T-helper 9 cell (primary cell): Measurements from ENCODE around the gene CTDSPL.
"Not testable (repeated sequence)": the region's sequence is repeated elsewhere in the genome, so short reads cannot be mapped to it uniquely, and the experiment has no call there.

Experiments used
- DNase-seq: peaks from one replicate; pipeline ENCODE4 v3.0.0-alpha.2; 2020

Gene CTDSPL

DNA sequence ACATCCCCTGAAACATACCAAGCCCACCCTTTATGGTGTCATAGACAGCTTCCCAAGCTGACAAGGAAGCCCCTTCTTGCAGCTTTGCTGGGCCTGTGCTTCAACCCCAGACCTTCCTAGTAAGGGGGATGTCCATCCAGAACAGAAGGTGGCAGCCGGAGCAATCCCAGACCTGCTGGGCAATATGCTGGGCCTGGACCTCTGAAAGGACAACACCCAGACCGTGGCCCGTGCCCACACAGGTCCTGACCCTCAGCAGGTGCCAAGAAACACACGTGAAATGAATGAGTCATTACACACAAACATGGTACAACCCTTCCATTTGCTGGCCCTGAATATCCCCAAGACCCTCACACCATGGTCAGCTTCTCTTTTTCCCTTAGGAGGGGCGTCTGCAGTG, 109.1 kb downstream of the CTDSPL start:
- DNase-seq, result no peak

DNA sequence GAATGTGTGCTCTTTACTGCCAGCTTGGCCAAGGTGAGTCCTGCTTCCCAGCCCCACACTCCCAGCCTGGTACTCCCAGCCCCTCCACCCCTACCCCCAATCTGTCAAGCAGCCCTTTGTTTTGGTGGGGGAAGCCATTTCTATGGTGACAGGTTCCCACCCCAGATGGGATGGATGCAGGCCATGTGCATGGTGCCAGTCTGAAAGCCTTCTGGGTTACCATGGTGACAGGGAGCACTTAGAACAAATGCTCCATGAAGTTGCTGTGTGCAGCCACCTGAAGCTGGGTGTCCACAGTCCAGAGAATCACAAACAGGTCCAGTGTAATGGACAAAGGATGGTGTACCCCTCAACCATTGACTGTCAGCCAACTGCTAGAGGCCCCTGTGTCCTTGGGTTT, 109.8 kb downstream of the CTDSPL start:
- DNase-seq, result no peak

DNA sequence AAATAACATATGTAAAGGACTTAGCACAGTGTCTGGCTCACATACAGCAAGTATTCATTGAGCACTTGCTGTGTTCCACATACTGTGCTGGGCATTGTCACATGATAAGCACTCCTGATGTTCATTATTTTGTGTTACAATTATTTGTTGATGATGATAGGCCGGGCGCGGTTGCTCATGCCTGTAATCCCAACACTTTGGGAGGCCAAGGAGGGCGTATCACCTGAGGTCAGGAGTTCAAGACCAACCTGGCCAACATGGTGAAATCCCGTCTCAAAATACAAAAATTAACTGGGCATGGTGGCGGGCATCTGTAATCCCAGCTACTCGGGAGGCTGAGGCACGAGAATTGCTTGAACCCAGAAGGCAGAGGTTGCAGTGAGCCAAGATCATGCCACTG, 110.4 kb downstream of the CTDSPL start:
- not testable (repeated sequence) for DNase-seq

DNA sequence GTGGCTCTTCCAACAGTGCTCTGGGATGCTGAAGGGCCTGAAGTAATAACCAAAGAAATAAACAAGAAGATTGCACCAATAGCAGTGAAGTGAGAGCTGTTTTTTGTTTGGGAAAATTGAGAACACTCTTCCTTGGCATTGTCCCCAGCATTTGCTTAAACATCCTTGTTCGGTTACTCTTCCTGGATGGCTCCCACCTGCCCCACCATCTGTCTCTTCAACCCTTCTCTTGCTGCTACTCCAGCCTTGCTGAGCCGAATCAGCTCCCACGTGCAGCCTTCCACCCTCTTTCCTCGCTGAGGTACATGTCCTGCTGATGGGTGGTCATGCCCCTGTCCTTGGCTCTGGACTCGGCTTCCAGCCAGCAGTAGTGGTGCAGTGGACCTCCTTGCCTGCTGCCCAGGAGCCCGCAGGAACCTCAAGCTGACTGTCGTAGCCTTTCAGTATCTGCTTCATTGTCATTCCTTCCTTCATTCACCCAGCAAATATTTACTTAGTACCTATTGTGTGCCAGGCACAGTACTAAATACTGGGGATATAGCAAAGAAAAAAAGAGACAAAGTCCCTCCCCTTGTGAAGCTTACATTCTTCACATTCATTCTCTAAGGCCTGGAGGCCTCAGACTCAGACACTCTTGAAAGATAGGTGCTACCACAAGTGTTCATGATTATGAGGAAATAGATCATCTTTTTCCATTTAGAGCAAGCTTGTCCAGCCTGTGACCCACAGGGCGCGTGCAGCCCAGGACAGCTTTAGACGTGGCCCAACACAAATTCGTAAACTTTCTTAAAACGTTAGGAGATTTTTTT, 111.8 kb downstream of the CTDSPL start:
- no peak for DNase-seq

DNA sequence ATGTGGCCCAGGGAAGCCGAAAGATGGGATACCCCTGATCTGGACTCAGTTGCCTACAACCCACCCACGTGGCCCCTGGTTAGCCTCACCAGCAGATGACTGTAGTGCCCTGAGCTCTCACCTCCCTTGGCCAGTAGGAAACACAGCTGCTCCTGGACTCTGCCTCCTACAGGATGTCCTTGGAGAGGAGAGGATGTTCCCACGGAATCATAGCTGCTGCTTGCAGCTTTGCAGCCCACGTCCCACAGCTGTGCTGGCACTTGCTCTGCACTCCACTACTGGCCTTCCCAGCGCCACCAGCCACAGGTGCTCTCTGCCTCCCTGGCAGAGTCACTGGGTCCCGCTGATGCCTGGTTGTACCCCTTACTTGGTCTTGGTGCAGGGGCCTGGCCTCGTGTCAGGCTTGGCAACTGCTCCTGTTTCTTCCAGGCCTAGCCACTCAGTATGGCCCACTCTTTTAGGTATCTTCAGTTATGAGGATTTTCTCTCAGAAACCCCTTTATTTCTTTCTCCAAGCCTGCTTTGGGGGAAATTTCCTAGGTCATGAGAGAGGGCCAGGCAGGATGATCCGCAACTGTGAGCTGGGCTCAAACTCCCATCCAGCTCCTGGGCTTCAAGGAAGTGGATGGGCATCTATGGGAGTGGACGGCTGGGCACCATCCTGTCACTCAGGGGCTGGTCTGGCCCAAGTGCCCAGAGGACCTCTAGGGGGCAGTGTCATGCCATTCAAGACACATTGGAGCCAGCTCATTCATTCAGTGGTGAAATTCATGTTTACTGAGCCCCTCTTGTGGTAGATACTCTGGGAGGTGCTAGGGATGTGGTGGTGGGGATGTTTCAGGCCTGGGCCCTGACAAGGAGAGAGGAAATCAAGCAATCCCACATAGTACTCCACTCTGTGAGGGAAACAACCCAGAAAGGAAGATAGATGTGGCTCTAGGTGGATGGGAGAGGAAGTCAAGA, 112.7 kb downstream of the CTDSPL start:
- peak; percentile 60 for DNase-seq

DNA sequence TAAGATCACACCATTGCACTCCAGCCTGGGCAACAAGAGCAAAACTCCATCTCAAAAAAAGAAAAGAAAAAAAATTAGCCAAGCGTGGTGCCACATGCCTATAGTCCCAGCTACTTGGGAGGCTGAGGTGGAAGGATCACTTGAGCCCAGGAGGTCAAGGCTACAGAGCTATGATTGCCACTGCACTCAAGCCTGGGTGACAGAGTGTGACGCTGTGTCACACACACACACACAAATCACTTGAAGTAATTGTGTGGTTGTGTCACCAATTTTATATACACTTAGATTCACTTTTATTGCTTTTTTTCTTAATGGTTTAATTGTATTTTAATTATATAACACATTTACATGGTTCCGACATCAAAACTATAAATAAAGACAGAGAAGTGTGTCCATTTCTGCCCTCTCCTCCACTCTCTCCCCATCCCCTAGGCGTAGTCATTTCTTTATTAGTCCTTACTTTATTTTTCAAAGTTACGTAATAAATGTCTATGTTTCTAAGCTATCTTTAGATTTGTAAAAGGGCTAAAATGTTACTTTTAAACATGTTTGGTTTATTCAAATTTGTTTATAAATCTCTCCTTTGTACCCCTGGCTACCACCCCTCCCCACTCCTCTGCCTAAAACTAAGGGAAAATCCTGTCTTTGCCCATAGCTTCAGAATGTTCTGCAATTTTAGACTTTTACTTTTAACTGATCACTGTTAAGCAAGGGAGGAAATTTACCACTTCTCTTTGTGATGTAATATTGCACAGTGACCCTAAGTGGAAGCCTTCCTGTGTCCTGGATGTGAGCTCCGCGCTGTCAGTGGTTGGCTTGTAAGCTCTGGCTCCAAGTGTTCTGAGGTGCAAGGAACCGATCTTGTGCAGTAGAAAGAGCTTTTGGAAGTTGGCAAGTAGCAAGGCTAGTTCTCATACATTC, 118.1 kb downstream of the CTDSPL start:
- DNase-seq, result no peak

DNA sequence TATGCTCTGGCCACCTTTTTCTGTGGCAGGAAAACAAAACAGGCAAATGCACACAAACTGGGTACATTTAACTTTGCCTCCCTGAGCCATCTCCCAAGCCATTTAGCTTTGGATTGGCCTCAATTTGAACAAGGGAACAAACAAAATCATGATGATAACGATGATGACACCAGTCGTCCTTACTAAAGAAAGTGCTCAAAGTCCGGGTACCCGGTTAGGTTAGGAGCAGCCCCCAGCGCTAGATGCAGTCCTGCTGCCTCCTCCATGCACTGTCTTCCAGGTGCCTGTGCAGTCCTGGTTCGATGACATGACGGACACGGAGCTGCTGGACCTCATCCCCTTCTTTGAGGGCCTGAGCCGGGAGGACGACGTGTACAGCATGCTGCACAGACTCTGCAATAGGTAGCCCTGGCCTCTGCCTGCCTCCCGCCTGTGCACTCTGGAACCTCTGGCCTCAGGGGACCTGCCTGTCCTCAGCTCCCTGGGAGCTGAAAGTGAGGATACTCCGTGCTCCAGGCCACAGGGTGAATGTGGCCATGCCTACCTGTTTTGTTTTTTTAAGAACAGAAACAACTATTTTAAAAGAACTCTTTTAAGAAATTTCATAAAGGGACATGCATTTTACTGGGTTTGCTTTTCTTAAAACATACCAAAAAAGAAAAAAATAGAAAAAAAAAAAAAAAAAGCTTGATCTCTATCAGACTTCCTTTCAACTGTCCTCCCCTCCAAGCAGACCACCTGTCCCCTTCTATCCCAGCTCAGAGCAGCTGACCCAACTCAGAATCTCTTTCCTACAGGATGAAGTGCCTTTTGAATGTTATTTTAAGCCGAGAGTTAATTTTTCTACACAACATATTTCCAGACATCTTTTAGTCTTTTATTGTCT, 119.0 kb downstream of the CTDSPL start:
- no peak for DNase-seq

DNA sequence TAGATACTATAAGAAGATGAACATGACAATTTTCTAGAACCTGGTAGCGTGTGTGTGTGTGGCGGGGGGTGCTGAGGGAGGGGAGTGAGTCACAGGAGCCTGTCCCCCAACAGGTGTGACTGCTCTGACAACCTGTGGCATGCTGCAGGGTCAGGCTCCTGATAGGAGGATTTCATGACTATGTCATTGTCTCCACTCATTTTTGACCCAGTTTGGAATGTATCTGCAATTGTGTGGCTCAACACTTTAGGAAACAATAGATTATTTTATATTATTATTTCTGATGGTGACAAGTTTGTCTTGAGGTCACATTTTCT, 119.6 kb downstream of the CTDSPL start:
- DNase-seq, result no peak

DNA sequence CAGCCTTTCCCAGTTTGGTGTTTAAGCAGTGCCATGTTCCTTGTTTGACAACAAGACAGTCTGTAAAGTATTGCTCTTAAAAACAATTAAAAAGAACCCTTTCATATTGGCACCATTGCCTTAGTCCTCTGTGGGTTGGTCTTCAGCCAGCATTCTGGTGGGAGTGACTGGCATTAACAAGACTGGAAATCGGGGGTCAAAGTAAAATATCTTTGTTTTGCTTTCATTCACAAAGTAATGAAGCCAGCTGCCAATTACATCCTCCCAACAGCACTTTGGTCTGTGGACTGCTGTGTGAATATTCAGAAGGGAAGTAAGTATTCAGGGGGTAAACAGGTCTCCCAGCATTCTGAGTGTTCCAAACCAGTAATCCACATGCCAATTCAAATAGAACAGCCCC, 120.7 kb downstream of the CTDSPL start:
- DNase-seq, result no peak

DNA sequence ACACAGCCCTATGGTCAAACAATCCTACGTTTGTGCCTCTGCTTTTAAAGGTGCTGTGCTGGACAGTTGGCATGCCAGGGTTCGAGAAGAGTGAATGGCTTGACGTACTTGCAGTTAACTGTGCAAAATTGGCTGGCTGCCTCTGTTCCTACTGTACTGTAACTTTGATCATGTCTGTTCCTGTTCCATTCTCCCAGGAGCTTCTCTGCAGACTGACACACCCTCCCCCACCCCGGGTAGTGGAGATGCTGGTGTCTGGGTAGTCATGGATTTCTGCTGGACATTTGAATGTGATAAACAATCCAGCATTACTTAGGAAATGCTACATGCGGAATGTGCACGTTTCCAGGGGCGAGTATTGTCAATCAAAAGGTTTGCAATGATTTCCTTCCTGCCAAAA, 122.4 kb downstream of the CTDSPL start:
- DNase-seq, result no peak

DNA sequence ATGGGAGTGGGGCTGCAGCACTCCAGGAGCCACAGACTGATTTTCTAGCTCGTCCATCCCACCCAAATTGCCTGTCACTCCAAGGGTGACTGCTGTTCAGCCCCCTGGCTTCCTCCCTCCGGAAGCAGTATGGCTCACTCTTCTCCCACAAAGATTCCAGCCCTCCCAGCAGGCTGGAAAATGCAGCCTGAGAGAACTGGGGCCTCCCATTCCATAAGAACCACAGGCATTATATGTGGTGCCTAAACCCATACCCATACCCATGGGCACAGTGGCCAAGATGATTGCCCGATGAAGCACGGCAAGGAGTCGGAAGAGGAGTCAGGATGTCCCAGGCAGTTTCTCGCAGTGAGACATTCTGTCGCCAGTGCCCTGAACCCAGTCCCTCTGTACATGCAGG, 122.9 kb downstream of the CTDSPL start:
- DNase-seq, result no peak

DNA sequence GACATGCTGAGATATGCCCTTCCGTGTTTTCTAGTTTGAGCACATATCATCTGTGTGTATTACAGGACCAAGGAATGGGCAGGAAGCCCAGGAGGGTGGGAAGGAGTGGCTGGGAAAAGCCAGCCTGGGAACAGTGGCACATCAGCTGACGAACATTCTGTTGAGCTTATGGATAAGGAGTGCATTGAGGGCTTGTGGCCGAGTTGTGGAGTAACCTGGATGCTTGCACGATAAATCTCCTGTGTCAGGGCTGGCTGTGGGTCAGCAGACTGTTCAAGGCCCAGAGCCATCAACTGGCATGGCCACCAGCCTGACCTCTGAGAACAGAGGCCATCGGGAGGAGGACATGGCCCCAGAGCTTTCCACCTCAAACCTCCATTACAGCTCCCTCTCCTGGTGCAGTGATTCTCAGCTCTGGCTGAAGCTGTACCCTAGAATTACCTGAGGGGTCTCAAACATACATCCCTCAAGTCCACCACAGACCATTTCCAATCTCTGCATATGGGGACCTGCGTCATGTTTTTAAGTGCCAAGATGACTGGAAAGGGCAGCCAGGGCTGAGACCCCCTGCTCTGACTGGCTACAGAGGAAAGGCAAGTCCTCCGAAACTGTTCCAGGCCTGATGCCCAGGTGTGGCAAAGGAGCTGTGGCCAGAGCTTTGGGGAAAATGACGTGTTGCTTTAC, 124.1 kb downstream of the CTDSPL start:
- DNase-seq, result no peak

DNA sequence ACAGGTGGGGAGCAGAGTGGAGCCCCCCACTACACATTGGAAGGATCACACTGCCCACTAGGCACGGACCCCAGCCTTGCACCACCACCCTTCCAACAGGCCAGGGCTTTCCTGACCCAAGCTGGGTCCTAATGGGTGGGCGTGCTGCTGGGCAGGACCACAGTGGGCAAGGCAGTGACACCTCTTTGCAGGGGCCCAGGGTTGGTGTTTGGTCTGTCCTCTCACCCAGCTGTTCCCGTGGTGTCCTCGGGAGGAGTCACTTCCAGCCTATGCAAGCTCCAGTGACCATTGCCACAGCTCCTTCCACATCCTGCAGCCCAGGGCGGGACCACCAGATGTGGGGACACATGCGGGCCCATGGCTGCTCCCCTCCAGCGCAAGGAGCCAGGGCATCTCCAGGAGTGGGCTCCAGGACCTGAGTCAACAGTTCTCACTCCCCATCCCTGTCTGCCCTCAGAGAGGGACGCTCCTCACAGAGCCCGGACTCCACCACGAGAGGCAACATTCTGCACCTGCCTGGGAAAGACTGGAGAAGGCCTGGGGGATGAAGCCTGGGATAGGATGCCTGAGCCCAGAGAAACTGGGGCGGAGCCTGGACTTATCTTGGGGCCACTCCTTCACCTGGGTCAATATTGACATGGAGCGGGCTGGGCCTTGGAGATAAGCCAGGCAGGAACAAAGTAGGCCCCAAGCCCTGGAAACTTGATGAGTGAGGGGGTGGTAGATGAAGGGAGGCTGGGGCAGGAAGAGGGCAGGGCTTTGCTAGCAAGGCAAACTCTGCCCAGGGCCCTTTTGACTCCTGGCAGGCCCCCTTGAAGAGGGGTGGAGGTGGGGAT, 125.0 kb downstream of the CTDSPL start:
- no peak for DNase-seq

DNA sequence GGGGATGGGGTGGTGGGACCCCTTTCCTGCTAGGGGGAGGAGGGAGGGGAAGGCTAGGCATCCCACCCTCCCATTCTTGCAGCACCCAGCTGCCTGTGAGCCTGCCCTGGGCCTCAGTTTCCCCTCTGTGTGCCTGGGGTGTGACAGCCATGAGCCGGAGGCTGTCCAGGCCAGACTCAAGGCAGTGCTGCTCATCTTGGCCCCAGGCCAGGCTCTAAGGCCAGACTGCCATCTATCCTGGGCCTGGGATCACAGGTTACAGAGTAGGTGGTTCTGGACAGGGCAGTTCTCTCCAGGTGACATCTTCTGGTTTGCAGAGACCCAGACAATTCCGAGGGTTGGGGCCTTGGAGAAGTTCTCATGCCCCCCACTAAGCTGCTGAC, 125.6 kb downstream of the CTDSPL start:
- DNase-seq, result no peak

DNA sequence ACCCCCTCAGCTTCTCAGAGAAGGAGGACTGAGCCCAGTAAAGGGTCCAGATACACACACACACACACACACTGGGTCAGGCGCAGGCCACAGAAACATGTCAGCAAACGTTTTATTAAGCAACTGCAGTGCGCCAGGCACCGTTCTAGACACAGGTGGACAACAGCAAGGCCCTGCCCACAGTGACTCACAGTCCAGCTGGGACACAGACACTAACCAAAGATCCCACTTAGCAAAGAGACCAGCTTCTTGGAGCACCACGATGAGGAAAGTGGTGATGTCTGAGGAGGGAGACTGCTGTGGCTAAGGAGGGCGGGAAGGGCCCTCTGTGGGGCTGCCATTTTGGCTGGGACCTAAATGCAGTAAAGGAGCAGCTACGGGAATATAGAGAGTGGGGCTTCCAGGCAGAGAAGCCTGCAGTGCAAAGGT, 126.1 kb downstream of the CTDSPL start:
- DNase-seq, result no peak

DNA sequence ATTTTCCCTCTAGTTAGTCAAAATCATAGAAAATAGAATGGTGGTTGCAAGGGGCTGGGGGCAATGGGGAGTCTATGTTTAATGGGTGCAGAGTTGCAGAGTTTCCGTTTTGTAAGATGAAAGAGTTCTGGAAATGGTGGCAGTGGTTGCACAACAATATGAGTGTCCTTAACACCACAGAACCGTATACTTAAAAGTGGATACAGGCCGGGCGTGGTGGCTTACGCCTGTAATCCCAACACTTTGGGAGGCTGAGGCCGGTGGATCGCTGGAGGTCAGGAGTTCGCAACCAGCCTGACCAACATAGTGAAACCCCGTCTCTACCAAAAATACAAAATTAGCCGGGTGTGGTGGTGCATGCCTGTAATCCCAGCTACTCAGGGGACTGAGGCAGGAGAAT, 126.7 kb downstream of the CTDSPL start:
- DNase-seq, result not testable (repeated sequence)

DNA sequence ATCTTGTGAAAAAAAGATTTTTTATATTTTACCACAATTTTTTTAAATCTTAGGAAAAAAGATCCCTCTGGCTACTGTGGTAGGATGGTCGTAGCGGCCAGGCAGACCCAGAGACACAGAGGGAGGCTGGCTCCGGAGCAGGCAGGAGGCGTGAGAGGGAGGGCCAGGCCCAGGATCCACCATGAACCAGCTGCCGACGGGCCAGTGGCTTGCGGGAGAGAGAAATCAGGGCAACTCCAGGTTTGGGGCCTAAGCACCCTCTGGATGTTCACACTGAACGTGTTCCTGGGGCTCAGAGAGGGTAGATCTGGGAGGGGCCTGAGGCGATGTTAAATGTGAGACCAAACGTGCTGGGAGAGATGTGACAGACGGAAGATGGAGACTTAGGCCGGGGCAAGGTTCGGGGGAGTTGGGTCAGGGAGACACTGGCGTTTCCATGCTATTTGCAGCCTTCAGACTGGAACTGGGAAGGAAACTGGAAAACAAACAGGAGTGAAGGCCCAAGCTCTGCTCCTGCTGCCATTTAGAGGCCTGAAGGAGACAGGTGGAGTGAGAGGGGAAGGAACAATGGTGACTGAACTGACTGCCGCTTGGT, 127.3 kb downstream of the CTDSPL start:
- DNase-seq, result no peak

DNA sequence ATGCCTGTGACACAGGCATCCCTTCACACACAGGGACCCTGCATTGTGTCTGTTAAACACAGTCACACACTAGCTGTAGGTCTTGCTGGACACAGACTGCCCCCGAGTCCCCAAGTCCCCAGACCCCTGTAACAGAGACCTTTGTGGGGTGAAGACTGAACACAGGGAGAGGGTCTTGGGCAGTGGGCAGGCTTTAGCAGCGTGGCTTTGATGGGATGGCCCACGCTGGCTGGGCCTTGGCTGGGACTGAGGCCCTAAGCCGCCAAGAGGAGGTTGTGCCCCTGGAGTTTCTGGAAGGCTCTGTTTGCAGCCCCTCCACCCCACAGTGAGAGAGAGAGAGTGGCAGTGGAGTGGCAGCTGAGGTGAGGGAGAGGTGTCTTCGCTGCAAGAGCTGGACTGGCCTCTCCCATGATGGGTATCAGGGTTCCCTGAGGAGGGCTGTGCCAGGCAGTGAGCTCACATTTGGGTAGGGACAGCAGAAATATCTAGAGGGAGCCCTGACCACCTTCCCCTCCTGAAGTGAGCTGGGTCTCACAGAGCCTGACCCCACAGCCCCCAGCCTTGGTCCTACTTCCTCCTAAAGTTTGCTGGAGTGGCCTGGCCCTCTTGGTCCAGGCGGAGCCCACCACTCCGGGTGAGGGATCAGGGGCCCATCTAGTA, 128.3 kb downstream of the CTDSPL start:
- no peak for DNase-seq

DNA sequence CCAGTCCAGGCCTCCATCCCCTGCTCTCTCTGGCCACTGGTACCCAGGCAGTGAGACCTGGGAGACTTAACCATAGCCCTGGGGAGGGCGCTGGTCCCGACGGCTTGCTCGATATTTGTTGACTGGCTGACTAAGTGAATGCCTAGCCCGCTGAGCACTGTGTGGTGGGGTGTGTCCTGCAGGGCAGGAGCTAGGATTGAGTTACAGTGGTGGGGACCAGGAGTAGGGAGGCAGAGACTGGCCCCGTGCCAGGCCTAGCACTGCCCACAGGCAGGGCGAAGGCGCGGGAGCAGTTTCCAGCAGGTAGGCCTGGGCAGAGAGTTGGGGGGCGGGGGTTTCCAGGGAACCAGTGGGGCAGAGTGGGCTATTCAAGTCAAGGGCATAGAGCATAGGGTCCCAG, 128.8 kb downstream of the CTDSPL start, which contains the start of gene VILL:
Gene VILL (plus strand): TSS at position 260 of the 400 bp plus-strand sequence. CDS start 2,887 bp downstream, outside the sequence.
- no peak for DNase-seq
